Body of pancreas (tissue), 4 donors: ENCODE measurements around the gene BIN2.

Experiments
- POLR2A ChIP-seq, 3 donors: fragments of 450-650 bp; IDR thresholded peaks; one replicate each; pipeline ENCODE4 v1.6.1; 2016; ENCODE audit warnings: antibody characterized with exemption in 3 of 3, mild to moderate bottlenecking in 2 of 3
- TF ChIP-seq, protein P1 (sequence below), 7 experiments: fragments of 450-650 bp in 4 of 7; fragments of 200-600 bp in 3 of 7; sonication (generic) in 3 of 7; IDR thresholded peaks; one replicate each; pipeline ENCODE4 v1.5.1; 2016 to 2019; ENCODE audit warnings: antibody characterized with exemption in 7 of 7

DNA sequence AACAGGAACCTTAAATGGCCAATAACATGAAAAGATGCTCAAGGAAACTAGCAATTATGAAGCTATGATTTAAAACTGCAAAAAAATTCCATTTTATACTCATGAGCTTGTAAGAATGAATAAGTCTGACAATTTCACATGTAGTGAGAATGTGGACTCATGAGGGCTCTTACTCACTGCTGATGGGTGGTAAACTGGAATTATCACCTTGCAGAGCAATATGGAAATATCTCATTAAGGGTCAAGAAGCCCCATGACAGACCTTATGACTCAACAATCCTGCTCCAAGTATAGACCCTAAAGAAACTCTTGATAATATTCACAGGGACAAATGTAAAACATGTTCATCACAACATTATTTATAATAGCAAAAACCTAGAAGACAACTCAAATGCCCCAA is 30.3 kb downstream of the BIN2 start:
- TF ChIP-seq POLR2A (IDR thresholded peaks at IDR 0.05): no peak
- TF ChIP-seq, protein P1, sequence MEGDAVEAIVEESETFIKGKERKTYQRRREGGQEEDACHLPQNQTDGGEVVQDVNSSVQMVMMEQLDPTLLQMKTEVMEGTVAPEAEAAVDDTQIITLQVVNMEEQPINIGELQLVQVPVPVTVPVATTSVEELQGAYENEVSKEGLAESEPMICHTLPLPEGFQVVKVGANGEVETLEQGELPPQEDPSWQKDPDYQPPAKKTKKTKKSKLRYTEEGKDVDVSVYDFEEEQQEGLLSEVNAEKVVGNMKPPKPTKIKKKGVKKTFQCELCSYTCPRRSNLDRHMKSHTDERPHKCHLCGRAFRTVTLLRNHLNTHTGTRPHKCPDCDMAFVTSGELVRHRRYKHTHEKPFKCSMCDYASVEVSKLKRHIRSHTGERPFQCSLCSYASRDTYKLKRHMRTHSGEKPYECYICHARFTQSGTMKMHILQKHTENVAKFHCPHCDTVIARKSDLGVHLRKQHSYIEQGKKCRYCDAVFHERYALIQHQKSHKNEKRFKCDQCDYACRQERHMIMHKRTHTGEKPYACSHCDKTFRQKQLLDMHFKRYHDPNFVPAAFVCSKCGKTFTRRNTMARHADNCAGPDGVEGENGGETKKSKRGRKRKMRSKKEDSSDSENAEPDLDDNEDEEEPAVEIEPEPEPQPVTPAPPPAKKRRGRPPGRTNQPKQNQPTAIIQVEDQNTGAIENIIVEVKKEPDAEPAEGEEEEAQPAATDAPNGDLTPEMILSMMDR (IDR thresholded peaks at IDR 0.05): no peak
